Stimulated activated CD4-positive, alpha-beta T cell treated with anti-CD3 and anti-CD28 coated beads, Interleukin-2, amount 100 ng/mL, for 48 hours (primary cell): ENCODE results near the gene CRYBB2.
"Not testable (repeated sequence)": the region's sequence is repeated elsewhere in the genome, so short reads cannot be mapped to it uniquely, and the experiment has no call there.

Experiments used
- DNase-seq, 2 donors: peaks; one replicate each; pipeline ENCODE4 v3.0.0-alpha.2; 2020

The CRYBB2 gene

GRCh38 chr22:25219211-25219689 lies at the start of gene CRYBB2:
TSS of gene CRYBB2 (plus strand) at chr22:25219639. CDS start at chr22:25221430, 1,791 bp downstream.
- no peak for DNase-seq

GRCh38 chr22:25170426-25170980 lies 48.9 kb upstream of the CRYBB2 start:
- no peak for DNase-seq

- DNase-seq, result peak; percentile 11 to 19
Observed at GRCh38 chr22:25172153-25172552, 47.3 kb upstream of the CRYBB2 start.

GRCh38 chr22:25174156-25174887 lies 45.1 kb upstream of the CRYBB2 start:
- no peak for DNase-seq

GRCh38 chr22:25174888-25175411 lies 44.5 kb upstream of the CRYBB2 start:
- DNase-seq, result no peak

GRCh38 chr22:25176175-25176574 lies 43.3 kb upstream of the CRYBB2 start:
- no peak for DNase-seq

GRCh38 chr22:25176799-25177198 lies 42.6 kb upstream of the CRYBB2 start:
- DNase-seq, result no peak

- DNase-seq, result no peak
Observed at GRCh38 chr22:25177226-25177625, 42.2 kb upstream of the CRYBB2 start.

- DNase-seq, result no peak
Observed at GRCh38 chr22:25177895-25178294, 41.5 kb upstream of the CRYBB2 start.

- DNase-seq, result not testable (repeated sequence)
Observed at GRCh38 chr22:25178348-25178747, 41.1 kb upstream of the CRYBB2 start.

GRCh38 chr22:25178869-25179631 lies 40.4 kb upstream of the CRYBB2 start:
- DNase-seq, result not testable (repeated sequence)

GRCh38 chr22:25182131-25183110 lies 37.0 kb upstream of the CRYBB2 start:
- no peak for DNase-seq

- no peak for DNase-seq
Observed at GRCh38 chr22:25183949-25184619, 35.4 kb upstream of the CRYBB2 start.

GRCh38 chr22:25186140-25186539 lies 33.3 kb upstream of the CRYBB2 start:
- no peak for DNase-seq

- DNase-seq, result no peak
Observed at GRCh38 chr22:25187469-25187868, 32.0 kb upstream of the CRYBB2 start.

- no peak for DNase-seq
Observed at GRCh38 chr22:25192406-25192805, 27.0 kb upstream of the CRYBB2 start.

GRCh38 chr22:25193130-25193529 lies 26.3 kb upstream of the CRYBB2 start:
- DNase-seq, result no peak

- DNase-seq, result no peak
Observed at GRCh38 chr22:25193548-25193947, 25.9 kb upstream of the CRYBB2 start.

GRCh38 chr22:25196326-25196725 lies 23.1 kb upstream of the CRYBB2 start:
- DNase-seq, result no peak

GRCh38 chr22:25197340-25197739 lies 22.1 kb upstream of the CRYBB2 start:
- DNase-seq, result no peak

- DNase-seq, result no peak
Observed at GRCh38 chr22:25199731-25200520, 19.5 kb upstream of the CRYBB2 start, which contains the start of gene CRYBB3. TSS of gene CRYBB3 (plus strand) at chr22:25199858. CDS start at chr22:25201397, 1,539 bp downstream.
